ENCODE data around the gene TTC23.
"Not testable (repeated sequence)": the region's sequence is repeated elsewhere in the genome, so short reads cannot be mapped to it uniquely, and the experiment has no call there.

TTC23 gene

DNA sequence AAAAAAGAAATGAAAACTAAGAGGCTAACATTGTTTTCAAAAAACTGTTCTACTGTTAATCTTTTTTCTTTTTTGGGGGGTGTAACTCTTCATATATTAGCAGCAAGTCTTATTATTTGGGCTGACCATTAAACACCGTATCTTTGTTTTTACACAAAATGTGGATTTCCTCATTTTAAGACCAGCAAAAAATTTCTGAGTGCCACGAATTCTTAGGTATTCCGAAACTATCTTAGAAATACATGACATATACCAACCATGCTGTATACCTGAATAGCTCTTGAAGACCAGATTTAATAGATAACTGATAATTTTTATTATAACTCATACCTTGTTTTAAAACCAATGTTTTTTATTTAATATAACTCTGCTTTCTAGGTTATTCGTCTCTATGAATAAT is 620 bp upstream of the TTC23 start:
- no peak for DNase-seq (ENCODE audit: low read depth)

DNA sequence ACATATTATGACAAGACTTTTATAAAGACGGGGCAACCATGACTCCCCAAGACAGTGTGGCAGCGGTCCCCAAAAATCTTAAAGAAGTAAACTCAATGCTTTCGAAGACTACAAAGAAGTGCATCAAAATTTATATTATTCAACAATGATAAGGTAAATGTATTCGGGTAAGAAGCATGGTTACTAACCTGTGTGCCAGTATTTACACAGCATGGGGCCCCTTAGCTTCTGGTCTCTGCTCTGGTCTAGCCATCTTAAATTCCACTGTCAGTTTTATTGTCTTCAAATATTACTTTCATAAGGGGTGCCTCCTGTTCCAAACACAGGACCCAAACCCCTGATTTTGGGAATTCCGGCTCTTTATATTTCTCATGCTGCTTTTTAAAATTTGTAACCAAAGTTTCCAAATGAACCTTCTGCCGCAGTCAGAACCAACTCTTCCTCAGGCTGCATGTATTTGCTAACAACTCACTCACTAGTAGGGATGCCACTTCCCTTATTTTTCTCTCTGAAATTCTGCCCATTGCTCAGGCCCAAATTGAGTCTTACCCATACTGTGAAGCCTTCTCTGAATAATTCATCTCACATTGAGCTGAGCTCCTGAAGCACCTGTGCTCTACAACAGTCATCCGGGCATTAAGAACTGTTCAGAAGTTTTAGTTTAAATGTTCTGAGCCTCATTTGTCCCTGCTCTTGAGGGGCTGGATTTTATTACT is 1.2 kb downstream of the TTC23 start:
- no peak for DNase-seq (ENCODE audit: low read depth)

DNA sequence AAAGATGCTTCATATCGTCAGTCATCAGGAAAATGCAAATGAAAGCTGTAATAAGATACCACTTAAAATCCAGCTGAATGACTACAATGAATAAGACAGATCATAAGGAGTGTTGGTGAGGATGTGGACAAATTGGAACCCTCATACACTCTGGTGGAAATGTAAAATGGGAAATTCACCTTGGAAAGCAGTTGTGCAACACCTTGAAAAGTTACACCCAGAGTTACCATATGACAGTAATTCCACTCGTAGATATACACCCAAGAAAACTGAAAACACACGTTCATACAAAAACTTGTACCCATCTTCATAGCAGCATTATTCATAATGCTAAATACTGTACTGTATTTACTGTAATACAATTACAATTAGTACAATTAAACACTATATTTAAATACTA is 2.3 kb downstream of the TTC23 start:
- no peak for DNase-seq (ENCODE audit: low read depth)

DNA sequence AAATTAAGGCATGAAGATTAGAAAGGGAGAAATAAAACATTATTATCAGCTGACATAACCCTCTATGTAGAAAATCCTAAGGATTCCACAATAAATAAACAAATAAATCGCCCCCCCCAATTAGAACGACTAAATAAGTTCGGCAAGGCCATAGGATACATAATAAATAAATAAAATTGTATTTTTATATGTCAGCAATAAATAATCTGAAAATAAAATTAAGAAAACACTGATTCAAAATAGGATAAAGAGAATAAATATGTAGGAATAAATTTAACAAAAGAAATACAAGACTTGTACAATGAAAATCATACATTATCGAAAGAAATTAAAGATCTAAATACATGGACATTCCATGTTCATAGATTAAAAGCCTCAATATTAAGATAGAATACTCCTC is 5.1 kb downstream of the TTC23 start:
- DNase-seq (ENCODE audit: low read depth) = no peak

DNA sequence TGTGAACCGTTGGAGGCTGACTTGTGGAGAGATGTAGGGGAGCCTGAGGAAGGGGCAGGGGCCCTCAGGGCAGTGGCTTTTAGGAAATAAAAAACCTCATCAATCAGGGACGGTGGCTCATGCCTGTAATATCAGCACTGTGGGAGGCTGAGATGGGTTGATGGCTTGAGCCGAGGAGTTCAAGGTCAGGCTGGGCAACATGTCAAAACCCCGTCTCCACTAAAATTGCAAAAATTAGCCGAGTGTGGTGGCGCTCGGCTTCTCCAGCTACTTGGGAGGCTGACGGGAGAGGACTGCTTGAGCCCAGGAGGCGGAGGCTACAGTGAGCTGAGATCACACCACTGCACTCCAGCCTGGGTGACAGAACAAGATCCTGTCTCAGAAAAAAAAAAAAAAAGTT is 7.6 kb downstream of the TTC23 start:
- DNase-seq (ENCODE audit: low read depth) = no peak

DNA sequence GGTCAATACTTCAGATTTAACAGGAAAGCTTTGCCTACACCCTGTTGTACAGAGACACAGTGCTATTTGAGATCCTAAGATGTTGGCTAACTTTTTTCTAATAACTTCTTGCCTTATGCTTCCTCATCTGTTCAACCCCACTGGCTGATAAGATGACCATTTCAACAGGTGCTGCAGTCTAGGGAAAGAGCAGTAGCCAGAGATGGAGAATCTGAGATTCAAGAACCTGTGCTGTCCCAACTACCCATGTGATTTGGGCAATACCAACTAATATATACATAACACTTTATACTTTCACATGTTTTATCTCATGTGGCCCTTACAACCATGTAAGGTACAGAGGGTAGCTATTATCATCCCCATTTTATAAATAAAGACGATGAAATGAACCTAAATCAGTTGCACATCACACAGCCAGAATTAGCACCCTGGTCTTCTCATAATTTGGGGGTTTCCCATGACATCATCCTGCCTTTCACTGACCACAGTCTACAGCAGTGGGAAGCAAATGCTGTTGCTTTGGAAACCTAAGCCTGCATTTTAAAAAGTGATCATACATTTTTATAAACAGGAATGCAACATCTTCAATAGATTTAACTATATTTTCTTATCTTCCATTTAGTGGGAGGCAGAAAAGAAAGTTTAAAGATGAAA is 9.7 kb downstream of the TTC23 start:
- no peak for DNase-seq (ENCODE audit: low read depth)

DNA sequence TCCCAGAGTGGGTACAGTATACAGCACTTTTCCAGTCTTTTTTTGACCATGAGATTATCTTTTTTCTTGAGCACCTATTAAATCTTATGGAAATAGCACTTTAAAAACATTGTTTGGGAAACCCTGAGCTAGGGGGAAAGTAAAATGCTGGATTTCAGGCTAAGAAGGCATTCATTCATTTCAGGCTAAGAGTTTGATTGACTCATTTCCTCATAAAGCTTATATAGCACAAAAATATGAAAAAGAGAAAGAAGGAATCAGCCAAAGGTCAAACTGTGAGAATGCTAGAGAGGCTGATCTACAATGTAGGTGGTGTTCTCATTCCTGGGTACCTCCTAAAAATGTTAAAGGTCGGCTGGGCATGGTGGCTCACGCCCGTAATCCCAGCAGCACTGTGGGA is 10.5 kb downstream of the TTC23 start:
- no peak for DNase-seq (ENCODE audit: low read depth)

DNA sequence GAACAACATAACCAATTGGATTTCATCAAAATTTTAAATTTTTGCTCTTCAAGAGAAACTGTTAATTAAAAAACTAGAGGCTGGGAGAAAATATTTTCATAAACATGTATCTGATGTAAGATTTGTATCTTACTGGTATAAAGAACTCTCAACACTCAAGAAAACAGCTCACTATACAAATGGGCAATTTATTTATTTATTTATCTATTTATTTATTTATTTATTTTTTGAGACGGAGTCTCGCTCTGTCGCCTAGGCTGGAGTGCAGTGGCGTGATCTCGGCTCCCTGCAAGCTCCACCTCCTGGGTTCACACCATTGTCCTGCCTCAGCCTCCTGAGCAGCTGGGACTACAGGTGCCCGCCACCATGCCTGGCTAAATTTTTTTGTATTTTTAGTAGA is 15.2 kb downstream of the TTC23 start:
- DNase-seq (ENCODE audit: low read depth) = not testable (repeated sequence)

DNA sequence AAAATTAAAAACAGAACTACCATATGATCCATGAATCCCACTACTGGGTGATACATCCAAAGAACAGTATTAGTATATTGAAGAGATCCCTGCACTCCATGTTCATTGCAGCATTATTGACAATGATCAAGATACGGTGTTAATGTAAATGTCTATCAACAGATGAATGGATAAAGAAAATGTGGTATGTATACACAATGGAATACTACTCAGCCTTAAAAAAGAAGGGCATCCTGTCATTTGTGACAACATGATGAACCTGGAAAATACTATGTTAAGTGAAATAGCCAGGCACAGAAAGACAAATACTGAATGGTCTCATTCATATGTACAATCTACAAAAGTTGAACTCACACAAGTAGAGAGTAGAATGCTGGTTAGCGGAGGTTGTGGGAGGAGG is 16.6 kb downstream of the TTC23 start:
- no peak for DNase-seq (ENCODE audit: low read depth)

DNA sequence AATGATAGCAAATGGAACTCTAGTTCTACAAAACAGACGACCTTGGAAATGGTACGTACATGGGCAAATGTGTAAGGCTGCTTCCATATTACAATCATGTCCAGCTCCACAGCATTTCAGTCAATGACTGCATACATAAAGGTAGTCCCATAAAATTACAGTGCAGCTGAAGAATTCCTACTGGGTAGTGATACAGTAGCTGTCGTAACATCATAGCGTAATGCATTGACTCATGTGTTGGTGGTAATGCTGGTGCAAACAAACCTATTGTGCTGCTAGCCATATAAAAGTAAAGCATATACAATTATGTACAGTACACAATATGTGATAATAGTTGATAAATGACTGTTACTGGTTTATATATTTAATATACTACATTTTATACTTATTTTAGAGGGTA is 18.5 kb downstream of the TTC23 start:
- DNase-seq (ENCODE audit: low read depth) = no peak

DNA sequence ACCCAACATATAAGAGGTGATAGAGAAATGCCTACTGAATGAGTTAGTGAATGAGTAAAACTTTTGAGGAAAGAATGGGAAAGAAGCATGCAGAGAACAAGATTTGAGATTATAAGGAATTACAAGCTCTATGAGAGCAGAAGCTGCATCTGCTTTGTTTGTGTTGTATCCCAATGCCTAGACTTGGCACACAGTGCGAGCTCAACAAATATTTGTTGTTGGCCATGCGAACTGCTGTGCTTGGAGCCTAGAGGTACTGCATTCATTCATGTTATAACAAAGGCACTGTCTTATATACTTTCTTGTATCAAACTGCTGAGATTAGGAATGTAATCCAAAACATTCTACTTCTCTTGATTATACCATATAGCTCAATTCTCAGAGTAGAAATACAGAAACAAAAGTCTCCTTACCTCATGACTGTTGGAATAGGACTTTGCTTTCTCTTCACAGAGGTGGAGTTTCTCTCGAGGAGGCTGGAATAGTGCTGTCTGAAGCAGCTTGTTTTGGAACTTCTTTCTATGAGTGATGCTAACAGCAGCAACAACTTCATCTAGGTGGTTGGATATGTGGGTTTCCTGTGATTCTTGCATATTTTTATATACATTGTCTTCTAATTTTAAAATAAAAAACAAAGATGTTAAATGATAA is 21.1 kb downstream of the TTC23 start:
- DNase-seq (ENCODE audit: low read depth) = no peak

DNA sequence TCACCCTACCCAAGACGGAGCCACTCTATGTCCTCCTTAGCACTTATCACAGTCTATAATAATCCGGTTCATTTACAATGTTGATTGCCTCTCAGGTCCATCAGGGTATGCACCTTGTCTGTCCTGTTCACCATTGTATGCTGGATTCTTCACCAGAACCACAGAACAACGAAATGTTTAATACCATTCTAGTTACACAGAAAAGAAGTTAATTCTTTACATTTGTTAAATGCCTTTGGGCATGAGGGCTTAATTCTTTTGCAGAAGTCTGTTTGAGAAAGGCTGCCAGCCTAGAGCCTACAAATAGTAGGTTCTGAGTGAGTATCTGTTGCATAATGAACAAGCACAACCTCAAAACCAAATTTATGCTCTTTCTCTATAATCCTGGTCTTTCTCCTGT is 22.6 kb downstream of the TTC23 start:
- DNase-seq (ENCODE audit: low read depth) = no peak

DNA sequence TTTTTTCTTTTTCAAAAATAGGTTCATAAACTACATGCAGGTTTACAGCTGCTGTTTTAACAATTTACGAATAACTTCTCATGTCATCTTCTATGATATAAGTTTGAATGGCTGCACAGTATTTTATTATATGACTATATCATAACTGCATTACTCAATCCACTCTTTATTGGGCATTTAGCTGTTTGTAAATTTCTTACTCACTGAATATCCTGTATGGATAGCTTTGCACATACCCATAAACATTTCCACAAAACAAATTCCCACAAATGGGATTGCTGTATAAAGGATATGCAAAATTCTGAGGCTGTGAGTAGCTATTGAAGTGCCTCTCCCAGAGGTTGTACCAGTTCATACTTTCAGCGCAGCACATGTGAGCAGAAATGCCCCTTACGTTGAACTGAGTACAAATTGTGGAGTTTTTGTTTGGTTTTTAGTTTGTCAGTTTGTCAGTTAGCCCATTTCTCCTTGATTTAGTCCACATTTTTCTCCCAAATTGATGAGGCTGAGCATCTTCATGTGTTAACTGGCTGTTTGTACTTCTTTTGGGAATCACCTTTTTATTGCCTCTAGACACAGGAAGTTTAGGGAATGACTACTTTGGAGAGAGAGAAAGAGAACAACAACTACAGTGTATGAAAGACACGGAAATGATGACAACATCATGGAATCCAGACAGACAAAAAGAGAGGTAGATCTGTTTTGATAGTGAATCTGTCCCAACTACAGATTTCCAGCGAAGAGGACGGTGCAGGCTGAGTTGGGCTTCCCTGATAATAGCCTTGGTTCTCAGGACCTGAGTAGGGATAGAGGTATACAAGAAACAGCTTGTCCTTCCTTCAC is 24.8 kb downstream of the TTC23 start:
- no peak for DNase-seq (ENCODE audit: low read depth)

DNA sequence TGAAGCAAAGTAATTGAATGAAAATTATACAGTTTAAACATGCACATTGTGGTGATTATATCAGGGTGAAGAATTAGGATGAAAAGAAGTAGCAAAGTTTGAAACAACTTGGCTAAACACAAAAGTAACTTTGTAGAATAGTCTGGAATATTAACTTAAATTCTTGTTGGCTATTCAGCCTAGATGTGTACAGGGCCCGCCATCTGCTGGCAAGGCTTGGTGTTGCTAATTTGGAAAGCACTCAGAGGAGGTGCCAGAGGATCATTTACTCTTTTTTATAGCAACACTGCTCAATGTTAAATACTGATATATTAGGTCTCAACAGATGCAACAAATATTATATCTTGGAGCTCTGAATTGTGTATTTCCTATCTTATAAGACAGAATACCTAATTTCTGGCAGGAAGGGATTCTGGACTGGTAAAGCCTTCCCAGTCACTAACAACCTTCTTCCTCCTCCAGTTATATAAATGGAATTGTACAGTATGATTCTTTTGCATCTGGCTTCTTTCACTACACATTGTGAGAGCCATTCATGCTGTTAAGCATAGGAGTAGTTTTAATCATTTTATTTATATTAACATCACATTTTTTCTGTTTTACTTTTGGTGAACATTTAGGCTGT is 36.1 kb downstream of the TTC23 start:
- DNase-seq (ENCODE audit: low read depth) = peak; percentile 50

DNA sequence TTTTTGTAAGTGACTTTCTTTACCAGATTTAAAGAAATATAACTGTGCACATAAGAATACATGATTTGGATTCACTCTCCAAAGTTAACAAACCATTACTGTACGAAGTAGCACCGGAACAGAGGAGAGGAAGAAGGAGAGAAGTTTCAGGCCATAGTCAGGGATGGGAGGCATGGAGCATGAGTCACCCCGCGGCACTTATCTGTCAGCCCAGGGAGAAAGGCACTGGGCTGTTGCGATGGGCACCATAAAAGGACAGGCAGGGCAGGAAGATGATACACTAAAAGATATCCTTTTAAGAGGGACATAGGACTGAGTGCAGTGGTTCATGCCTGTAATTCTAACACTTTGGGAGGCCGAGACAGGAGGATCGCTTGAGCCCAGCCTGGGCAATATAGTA is 37.0 kb downstream of the TTC23 start:
- DNase-seq (ENCODE audit: low read depth) = no peak

DNA sequence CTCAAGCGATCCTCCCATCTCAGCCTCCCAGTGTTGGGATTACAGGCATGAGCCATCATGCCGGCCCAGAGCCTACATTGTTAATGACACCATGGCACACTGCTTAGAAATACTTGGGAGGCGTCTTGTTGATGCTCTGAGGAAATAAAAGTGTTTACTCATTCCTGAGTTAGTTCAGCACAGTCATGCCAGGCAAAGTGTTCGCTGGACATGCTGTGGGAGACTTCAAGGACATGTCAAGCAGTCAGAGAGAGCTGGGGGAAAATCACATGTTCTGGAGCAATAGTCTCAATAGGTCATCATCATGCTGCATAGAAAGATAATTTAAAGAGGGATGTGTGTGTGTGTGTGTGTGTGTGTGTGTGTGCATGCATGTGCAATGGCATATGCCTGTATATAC is 37.5 kb downstream of the TTC23 start:
- no peak for DNase-seq (ENCODE audit: low read depth)

DNA sequence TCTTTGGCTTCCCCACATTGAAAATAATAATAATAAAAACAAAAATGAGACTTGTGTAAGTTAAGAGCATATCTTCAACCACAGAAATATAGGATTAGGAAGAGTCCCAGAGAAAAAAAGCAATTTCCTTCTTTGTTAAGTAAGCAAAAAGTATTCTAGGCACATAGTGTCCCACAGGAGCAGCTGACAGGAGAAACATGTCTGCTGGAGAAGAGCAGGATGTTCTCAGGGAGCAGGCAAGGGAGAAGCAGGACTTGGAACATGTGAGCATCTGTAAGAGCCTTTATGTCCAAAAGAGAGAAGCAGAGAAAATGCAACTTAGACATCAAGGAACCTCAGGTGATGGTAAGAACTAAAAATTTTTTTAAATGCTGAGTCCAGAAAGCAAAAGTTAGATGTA is 39.0 kb downstream of the TTC23 start:
- DNase-seq (ENCODE audit: low read depth) = no peak

DNA sequence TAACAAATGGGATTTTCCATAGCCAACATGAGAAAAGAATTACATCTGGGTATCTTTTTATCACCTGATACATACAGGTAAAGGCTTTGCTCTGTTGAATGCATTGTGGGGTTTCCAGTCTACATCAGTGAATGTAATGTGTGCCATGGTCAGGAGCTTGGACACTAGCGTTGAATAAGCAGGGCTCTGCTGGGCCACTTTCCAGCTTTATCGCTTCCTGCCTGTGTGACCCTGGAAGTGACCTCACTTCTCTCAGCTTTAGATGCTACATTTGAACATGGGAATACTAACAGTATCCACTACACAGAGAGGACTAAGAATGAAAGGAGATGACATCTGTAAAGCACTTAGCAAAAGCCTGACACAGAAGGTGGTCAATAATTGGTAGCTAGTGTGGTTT is 40.1 kb downstream of the TTC23 start:
- DNase-seq (ENCODE audit: low read depth) = no peak

DNA sequence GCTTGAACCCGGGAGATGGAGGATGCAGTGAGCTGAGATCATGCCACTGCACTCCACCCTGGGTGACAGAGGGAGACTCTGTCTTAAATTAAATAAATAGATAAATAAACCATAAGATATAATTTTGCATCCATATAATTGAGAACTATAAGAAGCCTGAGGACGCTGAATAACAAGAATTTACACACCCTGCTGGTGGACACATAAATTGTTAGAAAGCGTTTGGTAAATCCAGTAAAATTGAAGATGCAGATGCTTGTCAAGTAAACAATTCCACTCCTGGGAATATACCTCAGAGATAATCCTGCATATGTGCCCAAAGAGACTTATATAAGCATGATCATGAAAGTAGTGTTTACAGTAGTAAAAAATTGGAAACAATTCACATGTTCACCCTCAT is 41.7 kb downstream of the TTC23 start:
- no peak for DNase-seq (ENCODE audit: low read depth)

DNA sequence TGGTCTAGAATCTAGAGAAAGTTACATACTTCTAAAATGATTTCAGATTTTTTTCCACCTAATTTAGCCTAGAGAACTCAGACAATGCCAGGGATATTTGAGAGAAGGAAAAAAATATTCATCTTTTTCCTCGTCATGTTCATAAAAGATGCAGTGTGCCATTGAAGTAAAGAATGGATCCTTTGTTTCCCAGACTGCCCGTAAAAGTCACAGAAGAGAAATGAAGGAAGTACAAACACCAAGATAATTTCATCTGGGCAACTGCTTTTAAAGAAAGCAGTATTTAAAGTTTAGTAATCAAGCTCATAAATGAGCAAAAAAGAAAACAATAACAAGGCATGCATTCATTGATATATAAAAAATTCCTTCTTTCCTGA is 47.2 kb downstream of the TTC23 start:
- DNase-seq (ENCODE audit: low read depth) = no peak

DNA sequence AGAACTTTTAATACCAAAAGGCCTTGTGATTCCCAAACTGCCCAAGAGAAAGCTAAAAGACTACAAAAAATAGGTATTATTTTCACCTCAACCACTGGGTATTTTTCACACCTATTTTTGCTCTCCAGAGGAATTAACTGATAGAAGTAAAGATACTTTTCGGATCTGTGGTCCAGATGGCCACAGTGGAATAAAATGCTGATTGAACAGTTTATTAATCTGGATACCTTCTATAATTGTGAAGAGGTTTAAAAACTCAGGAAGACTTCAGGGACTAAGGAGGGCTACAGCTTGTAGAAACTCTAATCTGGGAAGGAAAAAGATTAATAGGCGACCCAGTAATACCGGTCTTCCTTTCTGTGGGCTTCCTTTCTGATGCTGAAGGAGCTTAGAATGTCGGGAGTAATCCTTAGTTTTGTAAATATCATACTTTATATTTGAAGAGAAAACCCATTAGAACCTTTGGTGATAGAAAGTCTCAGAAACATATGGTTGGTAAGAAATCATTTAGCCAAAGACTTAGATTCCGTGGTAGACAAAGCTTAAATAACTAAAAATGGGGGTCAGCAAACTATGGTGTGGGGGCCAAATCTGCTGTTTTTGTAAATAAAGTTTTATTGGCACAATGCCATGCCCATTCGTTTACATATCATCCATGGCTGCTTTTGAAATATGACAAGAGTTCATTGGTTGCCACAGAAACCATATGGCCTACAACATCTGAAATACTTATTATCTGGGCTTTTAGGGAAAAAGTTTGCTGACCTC is 47.8 kb downstream of the TTC23 start:
- no peak for DNase-seq (ENCODE audit: low read depth)

DNA sequence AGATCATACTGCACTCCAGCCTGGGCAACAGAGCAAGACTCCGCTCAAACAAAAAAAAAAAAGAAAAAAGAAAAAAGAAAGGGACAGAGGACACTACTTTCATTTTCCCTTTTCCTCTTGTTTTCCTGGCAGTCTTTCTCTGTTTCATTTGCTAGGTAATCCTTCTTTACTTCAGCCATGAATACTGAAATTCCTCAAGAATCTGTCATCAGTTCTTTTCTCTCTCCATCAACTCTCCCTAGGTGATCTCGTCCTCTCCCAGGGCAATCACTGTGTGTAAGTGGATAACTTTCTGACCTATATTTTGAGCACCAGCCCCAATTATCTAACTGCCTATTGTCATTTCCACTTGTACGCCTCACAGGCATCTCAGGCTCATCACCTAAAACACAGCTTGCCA is 51.5 kb downstream of the TTC23 start:
- no peak for DNase-seq (ENCODE audit: low read depth)

Measured in activated T-cell treated with anti-CD3 and anti-CD28 coated beads for 48 hours (primary cell).